Uterus (tissue), 4 donors: ENCODE data around the gene SRP9. TPM values are rescaled to one million over a fixed set of nuclear protein-coding genes. Genes with fewer than 3 reads are reported as not detected.
A peak's percentile ranks its signal among the peaks of the same experiment; 100 is the strongest.

Source experiments
- DNase-seq, 2 donors: peaks; one replicate each; pipeline ENCODE4 v3.0.0-alpha.2; 2019 to 2020
- H3K27ac ChIP-seq, 2 donors: fragments of 200-600 bp; sonication (generic); 1 replicate in 1 of 2; 2 replicates in 1 of 2; pipeline ENCODE4 v1.5.1; 2016 to 2018
- H3K27me3 ChIP-seq, 2 donors: fragments of 200-600 bp; sonication (generic); one replicate each; pipeline ENCODE4 v1.5.1; 2018 to 2019; ENCODE audit warnings: control low read depth in 1 of 2
- H3K36me3 ChIP-seq, 2 donors: fragments of 200-600 bp; sonication (generic); one replicate each; pipeline ENCODE4 v1.5.1; 2019; ENCODE audit warnings: control low read depth in 1 of 2
- H3K4me1 ChIP-seq, 2 donors: fragments of 200-600 bp; sonication (generic); one replicate each; pipeline ENCODE4 v1.5.1; 2018 to 2019; ENCODE audit warnings: control low read depth in 1 of 2
- H3K4me3 ChIP-seq, 2 donors: fragments of 200-600 bp; sonication (generic); 1 replicate in 1 of 2; 2 replicates in 1 of 2; pipeline ENCODE4 v1.5.1; 2018 to 2019; ENCODE audit warnings: mild to moderate bottlenecking in 1 of 2
- H3K9me3 ChIP-seq, 2 donors: fragments of 200-600 bp; sonication (generic); one replicate each; pipeline ENCODE4 v1.5.1; 2019; ENCODE audit warnings: control low read depth in 1 of 2
- CTCF ChIP-seq, 4 experiments: fragments of 200-600 bp in 2 of 4; fragments of 450-650 bp in 2 of 4; sonication (generic) in 2 of 4; IDR thresholded peaks; one replicate each; pipeline ENCODE4 v1.5.1; 2016 to 2019; ENCODE audit warnings: antibody characterized with exemption in 4 of 4, mild to moderate bottlenecking in 2 of 4, moderate library complexity in 1 of 4
- POLR2A ChIP-seq, 2 donors: fragments of 450-650 bp; IDR thresholded peaks; one replicate each; pipeline ENCODE4 v1.6.1; 2016; ENCODE audit warnings: antibody characterized with exemption in 2 of 2, mild to moderate bottlenecking in 1 of 2, moderate library complexity in 1 of 2
- intact Hi-C: fragments of 100-400 bp; cut with DNase I; formaldehyde crosslinking; loops from one replicate; pipeline ENCODE4 v1.15.1; 2023; ENCODE audit warnings: low total_unique reads
- total RNA-seq, 4 donors: library from RNA; depleted of rRNA in 3 of 4; stranded (reverse); fragments of >200 nt in 3 of 4; gene quantifications; one replicate each; pipeline versions ENCODE4 v1.1.0 to v1.2.4, GENCODE V29; 2014 to 2023
- donor health status: DM: yes; HTN: yes; CAD: no.

SRP9 gene
- total RNA-seq, 4 donors from 2014 or later: 169 to 551 (median 202) TPM

DNA sequence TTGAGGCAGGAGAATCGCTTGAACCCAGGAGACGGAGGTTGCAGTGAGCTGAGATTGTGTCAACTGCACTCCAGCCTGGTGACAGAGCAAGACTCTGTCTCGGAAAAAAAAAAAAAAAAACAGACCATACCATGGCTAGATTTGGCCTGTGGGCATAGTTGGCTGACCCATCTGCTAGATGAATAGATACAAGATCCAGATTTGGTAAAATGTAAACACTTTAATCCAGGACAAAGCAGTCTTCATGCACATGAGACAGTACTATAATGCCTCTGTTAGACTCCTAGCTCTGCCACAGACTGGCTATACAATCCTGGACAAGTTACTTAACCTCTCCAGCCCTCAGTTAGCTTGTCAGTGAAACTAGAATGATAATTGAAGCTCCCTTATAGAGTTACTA lies 27.9 kb upstream of the SRP9 start:
- Histone ChIP-seq H3K4me1 (peaks cover 4 to 6% of the 10 kb centered on the region in 2 donors), H3K9me3 (no peaks in the 10 kb centered on the region), H3K27ac (no peak overlapping the region), H3K4me3 (no peak overlapping the region), H3K36me3 (no peaks in the 10 kb centered on the region), H3K27me3 (no peaks in the 10 kb centered on the region)
- TF ChIP-seq POLR2A (IDR thresholded peaks at IDR 0.05) (no peak), CTCF (IDR thresholded peaks at IDR 0.05) (no peak)
- no peak for DNase-seq
- intact Hi-C loops: no loop called here

- intact Hi-C loops: no loop called here
- no peak for DNase-seq
- H3K36me3 ChIP-seq: no peaks in the 10 kb centered on the region
- TF ChIP-seq POLR2A (IDR thresholded peaks at IDR 0.05) (no peak), CTCF (IDR thresholded peaks at IDR 0.05) (no peak)
- H3K4me1 ChIP-seq: peaks cover 4 to 6% of the 10 kb centered on the region in 2 donors
- H3K9me3 ChIP-seq: no peaks in the 10 kb centered on the region
- no peak overlapping the region for H3K4me3 ChIP-seq
- H3K27me3 ChIP-seq: no peaks in the 10 kb centered on the region
- no peak overlapping the region for H3K27ac ChIP-seq
Observed at GRCh38 chr1:225750420-225750819, 27.2 kb upstream of the SRP9 start.

DNA sequence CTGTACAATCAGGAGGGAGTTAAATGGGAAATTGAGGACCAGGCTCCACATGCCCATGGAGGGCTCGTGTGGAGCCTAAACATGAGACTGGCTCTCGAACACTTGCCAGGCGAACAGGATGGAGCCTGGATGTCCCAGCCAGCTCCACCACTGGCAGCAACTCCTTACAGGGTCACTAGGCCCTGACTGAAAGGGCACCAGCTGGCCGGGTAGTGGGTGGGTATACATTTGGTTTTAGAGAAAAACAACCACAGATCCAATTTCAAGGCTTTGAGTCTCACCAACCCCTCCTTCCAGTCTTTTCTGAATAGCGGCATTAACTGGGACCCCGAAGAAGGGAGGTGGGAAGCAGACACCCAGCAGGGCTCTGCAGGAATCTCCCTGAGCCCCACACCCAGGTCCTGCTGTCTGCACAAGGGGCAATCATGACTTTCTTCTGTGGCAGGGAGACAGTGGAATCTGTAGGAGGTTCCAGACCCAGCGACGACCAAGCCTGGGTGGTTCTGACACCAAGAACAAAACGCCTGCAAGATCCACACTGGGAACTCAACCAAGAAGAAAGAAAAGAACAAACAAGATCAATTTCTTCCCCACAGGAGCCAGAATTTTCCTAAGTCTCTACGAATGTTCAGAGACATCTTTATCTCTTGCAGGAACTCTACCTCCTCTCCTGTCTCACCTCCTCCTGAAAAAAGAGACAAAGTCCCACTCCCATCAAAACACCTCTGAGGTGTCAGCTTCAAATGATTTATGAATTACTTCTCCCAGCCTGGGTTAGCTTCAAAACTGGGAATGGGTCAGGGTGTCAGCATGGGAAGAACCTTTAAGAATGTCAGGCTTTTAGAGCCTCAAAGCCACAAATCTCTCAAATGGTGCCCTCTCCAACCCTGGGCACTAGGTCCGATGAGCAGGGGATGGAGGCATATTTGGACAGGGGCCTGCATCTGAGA lies 26.5 kb upstream of the SRP9 start:
- no peak for DNase-seq
- intact Hi-C loops: no loop called here
- Histone ChIP-seq H3K36me3 (no peaks in the 10 kb centered on the region), H3K27me3 (no peaks in the 10 kb centered on the region), H3K27ac (no peak overlapping the region), H3K4me3 (no peak overlapping the region), H3K9me3 (no peaks in the 10 kb centered on the region), H3K4me1 (peaks cover 4 to 6% of the 10 kb centered on the region in 2 donors)
- TF ChIP-seq CTCF (IDR thresholded peaks at IDR 0.05): no peak
- TF ChIP-seq POLR2A (IDR thresholded peaks at IDR 0.05): no peak

- TF ChIP-seq CTCF (IDR thresholded peaks at IDR 0.05) (no peak), POLR2A (IDR thresholded peaks at IDR 0.05) (no peak)
- peaks cover 3 to 4% of the 10 kb centered on the region in 2 donors for H3K4me1 ChIP-seq
- DNase-seq: no peak
- H3K9me3 ChIP-seq: no peaks in the 10 kb centered on the region
- H3K27ac ChIP-seq: no peak overlapping the region
- H3K4me3 ChIP-seq: no peak overlapping the region
- no peaks in the 10 kb centered on the region for H3K36me3 ChIP-seq
- intact Hi-C loops: no loop called here
- no peaks in the 10 kb centered on the region for H3K27me3 ChIP-seq
Observed at GRCh38 chr1:225752245-225752644, 25.4 kb upstream of the SRP9 start.

GRCh38 chr1:225754940-225755641 lies 22.5 kb upstream of the SRP9 start:
- H3K9me3 ChIP-seq: no peaks in the 10 kb centered on the region
- H3K27me3 ChIP-seq: no peaks in the 10 kb centered on the region
- no peaks in the 10 kb centered on the region for H3K4me1 ChIP-seq
- peak in 1 of 2 donors; percentile 42 for DNase-seq
- intact Hi-C loops: no loop called here
- H3K27ac ChIP-seq: peak overlapping the region; percentile 58 to 59
- H3K4me3 ChIP-seq: no peak overlapping the region
- no peaks in the 10 kb centered on the region for H3K36me3 ChIP-seq
- no peak for TF ChIP-seq POLR2A (IDR thresholded peaks at IDR 0.05)
- TF ChIP-seq CTCF (IDR thresholded peaks at IDR 0.05): no peak
